ENCODE measurements around the gene CDC42BPA. TPM values are rescaled to one million over a fixed set of nuclear protein-coding genes. Genes with fewer than 3 reads are reported as not detected.

CDC42BPA gene
- total RNA-seq, 1 experiment from 2014 or later: 30.1 TPM

GRCh38 chr1:227093309-227093708 lies 225.0 kb downstream of the CDC42BPA start:
- H3K27ac Mint-ChIP-seq: no peak overlapping the region; a peak in 1 of 7 replicates
- Histone ChIP-seq H3K23ac (ENCODE audit: insufficient read length, low read depth, low read length) (no peak overlapping the region), H4K8ac (replicated peaks; ENCODE audit: insufficient read length, low read depth, low read length) (no peak overlapping the region), H3K79me1 (ENCODE audit: insufficient read depth, low read depth, low read length, poor library complexity, severe bottlenecking) (no peaks in the 10 kb centered on the region), H3K18ac (ENCODE audit: insufficient read length, low read depth, low read length) (no peak overlapping the region), H2BK15ac (ENCODE audit: low read depth, low read length) (no peak overlapping the region), H2BK120ac (ENCODE audit: low read depth, low read length, poor library complexity, severe bottlenecking) (no peak overlapping the region), H3K9ac (ENCODE audit: extremely low read depth, insufficient read length, low read length) (no peak overlapping the region), H2AFZ (ENCODE audit: low read length) (no peak overlapping the region), H2BK5ac (ENCODE audit: insufficient read length, low read length) (no peak overlapping the region), H3K4me2 (ENCODE audit: insufficient read depth, insufficient read length, low read length) (no peak overlapping the region), H3K14ac (ENCODE audit: insufficient read depth, low read length) (no peak overlapping the region), H3K79me2 (ENCODE audit: insufficient read depth, low read length) (no peaks in the 10 kb centered on the region), H4K20me1 (ENCODE audit: control insufficient read depth, insufficient read depth, insufficient read length) (no peaks in the 10 kb centered on the region), H4K91ac (ENCODE audit: insufficient read length, low read depth, low read length) (no peak overlapping the region), H2BK12ac (ENCODE audit: insufficient read length, low read depth, low read length) (no peak overlapping the region), H3K4ac (ENCODE audit: low read depth, low read length) (no peak overlapping the region), H4K5ac (ENCODE audit: insufficient read length, low read depth, low read length) (no peak overlapping the region), H3T11ph (ENCODE audit: low read length) (no peak overlapping the region), H3K4me1 (ENCODE audit: insufficient read depth, low read length) (no peaks in the 10 kb centered on the region), H3K9me3 (ENCODE audit: control insufficient read depth, low read depth, low read length) (no peaks in the 10 kb centered on the region), H2BK20ac (ENCODE audit: low read depth, low read length, poor library complexity, severe bottlenecking) (no peak overlapping the region), H3K23me2 (ENCODE audit: insufficient read length, low read depth, low read length, poor library complexity, severe bottlenecking) (no peaks in the 10 kb centered on the region), H2AK5ac (ENCODE audit: insufficient read length, low read length) (no peak overlapping the region), H3K56ac (ENCODE audit: insufficient read length, low read depth, low read length) (no peak overlapping the region), H3K27ac (ENCODE audit: insufficient read length, low read depth, low read length) (no peak overlapping the region), H3K27me3 (ENCODE audit: insufficient read depth, low read length) (no peaks in the 10 kb centered on the region)
- TF ChIP-seq CTCF (conservative IDR thresholded peaks at IDR 0.05): no peak
- H3K27me3 Mint-ChIP-seq (ENCODE audit: low read depth): no peaks in the 10 kb centered on the region
- no peak overlapping the region; a peak in 1 of 5 replicates for H3K4me3 Mint-ChIP-seq
- DNase-seq: no peak
- no CpG with 5 or more reads among the region's 1 CpG for WGBS (ENCODE audit: extremely low coverage, insufficient read length, low lambda C conversion rate)
- no peaks in the 10 kb centered on the region for H3K4me1 Mint-ChIP-seq
- H3K36me3 Mint-ChIP-seq (ENCODE audit: insufficient read depth in 1 of 3, low read depth in 3 of 3): peaks cover 10 to 12% (median 11%) of the 10 kb centered on the region in 3 experiments; a peak in 5 of 7 replicates
- H3K9me3 Mint-ChIP-seq: no peaks in the 10 kb centered on the region

Data from H9 (cell line).